ENCODE measurements around the gene TTC7B. TPM values are rescaled to one million over a fixed set of nuclear protein-coding genes. Genes with fewer than 3 reads are reported as not detected.

TTC7B gene
- total RNA-seq, 1 donor from 2014 or later = 20.6 TPM

GRCh38 chr14:90720336-90720735 is 95.9 kb downstream of the TTC7B start:
- Histone ChIP-seq H3K9ac (no peak overlapping the region), H3K36me3 (no peaks in the 10 kb centered on the region), H3K79me2 (ENCODE audit: low read depth) (no peaks in the 10 kb centered on the region), H3K9me3 (ENCODE audit: low read depth) (no peaks in the 10 kb centered on the region), H3K27me3 (no peaks in the 10 kb centered on the region), H3K27ac (no peak overlapping the region), H2AFZ (replicated peaks) (no peak overlapping the region), H3K4me1 (no peaks in the 10 kb centered on the region), H3F3A (ENCODE audit: low read depth) (no peaks in the 10 kb centered on the region), H3K4me3 (no peak overlapping the region), H4K20me1 (ENCODE audit: low read depth) (no peaks in the 10 kb centered on the region), H3K4me2 (no peak overlapping the region)
- Mint-ChIP-seq H3K4me1 (peaks cover 3% of the 10 kb centered on the region), H3K4me3 (no peak overlapping the region), H3K36me3 (peaks cover 5% of the 10 kb centered on the region), H3K27me3 (ENCODE audit: insufficient read depth, low read depth) (no peaks in the 10 kb centered on the region), H3K9me3 (no peaks in the 10 kb centered on the region), H3K27ac (no peak overlapping the region)
- no peak for DNase-seq (ENCODE audit: low spot score)
- TF ChIP-seq CTCF (IDR thresholded peaks at IDR 0.05) (no peak), EZH2phosphoT487 (IDR thresholded peaks at IDR 0.05) (no peak), EZH2 (IDR thresholded peaks at IDR 0.05) (no peak)

GRCh38 chr14:90717916-90718315 is 98.3 kb downstream of the TTC7B start:
- Histone ChIP-seq H3K4me3 (no peak overlapping the region), H3K9me3 (ENCODE audit: low read depth) (no peaks in the 10 kb centered on the region), H3K4me1 (no peaks in the 10 kb centered on the region), H4K20me1 (ENCODE audit: low read depth) (no peaks in the 10 kb centered on the region), H3K27me3 (no peaks in the 10 kb centered on the region), H3F3A (ENCODE audit: low read depth) (no peaks in the 10 kb centered on the region), H3K4me2 (no peak overlapping the region), H3K9ac (no peak overlapping the region), H3K79me2 (ENCODE audit: low read depth) (no peaks in the 10 kb centered on the region), H2AFZ (replicated peaks) (no peak overlapping the region), H3K27ac (no peak overlapping the region), H3K36me3 (no peaks in the 10 kb centered on the region)
- Mint-ChIP-seq H3K9me3 (no peaks in the 10 kb centered on the region), H3K27me3 (ENCODE audit: insufficient read depth, low read depth) (peaks cover 2% of the 10 kb centered on the region), H3K36me3 (peaks cover 9% of the 10 kb centered on the region), H3K4me3 (no peak overlapping the region), H3K27ac (no peak overlapping the region), H3K4me1 (peaks cover 3% of the 10 kb centered on the region)
- DNase-seq (ENCODE audit: low spot score) = no peak
- TF ChIP-seq EZH2phosphoT487 (IDR thresholded peaks at IDR 0.05) = no peak
- TF ChIP-seq EZH2 (IDR thresholded peaks at IDR 0.05) = no peak
- TF ChIP-seq CTCF (IDR thresholded peaks at IDR 0.05) = no peak

GRCh38 chr14:90715993-90716392 is 100.2 kb downstream of the TTC7B start:
- peaks cover 3% of the 10 kb centered on the region for H3K4me1 Mint-ChIP-seq
- H3K4me3 Mint-ChIP-seq = no peak overlapping the region
- TF ChIP-seq EZH2phosphoT487 (IDR thresholded peaks at IDR 0.05) (no peak), EZH2 (IDR thresholded peaks at IDR 0.05) (no peak), CTCF (IDR thresholded peaks at IDR 0.05) (no peak)
- no peaks in the 10 kb centered on the region for H3K27me3 ChIP-seq
- no peaks in the 10 kb centered on the region for H3K4me1 ChIP-seq
- peaks cover 2% of the 10 kb centered on the region for H3K27me3 Mint-ChIP-seq (ENCODE audit: insufficient read depth, low read depth)
- no peak overlapping the region for H3K27ac Mint-ChIP-seq
- H3K4me3 ChIP-seq = no peak overlapping the region
- peaks cover 9% of the 10 kb centered on the region for H3K36me3 Mint-ChIP-seq
- H3K27ac ChIP-seq = no peak overlapping the region
- H3K36me3 ChIP-seq = no peaks in the 10 kb centered on the region
- H2AFZ ChIP-seq (replicated peaks) = no peak overlapping the region
- no peaks in the 10 kb centered on the region for H3K9me3 Mint-ChIP-seq
- no peaks in the 10 kb centered on the region for H3K9me3 ChIP-seq (ENCODE audit: low read depth)
- H3K9ac ChIP-seq = no peak overlapping the region
- H3F3A ChIP-seq (ENCODE audit: low read depth) = no peaks in the 10 kb centered on the region
- no peak overlapping the region for H3K4me2 ChIP-seq
- DNase-seq (ENCODE audit: low spot score) = no peak
- H4K20me1 ChIP-seq (ENCODE audit: low read depth) = no peaks in the 10 kb centered on the region
- H3K79me2 ChIP-seq (ENCODE audit: low read depth) = no peaks in the 10 kb centered on the region

Measured in neural progenitor cell (in vitro differentiated cells).